HG02798 (cell line): ENCODE measurements around the gene AQP11.

Source experiments
- ATAC-seq: cut with Tn5 transposase; IDR thresholded peaks from one replicate; pipeline ENCODE4 v1.9.1; 2021; ENCODE audit warnings: mild to moderate bottlenecking; ENCODE audit not compliant: unreplicated experiment, poor library complexity

Gene AQP11

GRCh38 chr11:77654770-77655434 is 65.1 kb downstream of the AQP11 start:
- ATAC-seq = no peak

- no peak for ATAC-seq
Measured at GRCh38 chr11:77656362-77656761, 66.6 kb downstream of the AQP11 start.

GRCh38 chr11:77658213-77659013 is 68.7 kb downstream of the AQP11 start:
- no peak for ATAC-seq
